HepG2 (cell line): ENCODE measurements around the gene AKT2.

Source experiments
- ARNT ChIP-seq: fragments of 450-650 bp; IDR thresholded peaks from 2 replicates; pipeline ENCODE4 v1.6.1; 2017
- ZBTB7A ChIP-seq: sonication (generic); formaldehyde crosslinking; IDR thresholded peaks from 2 replicates; pipeline ENCODE4 v1.8.0; 2022; ENCODE audit warnings: mild to moderate bottlenecking, missing genetic modification reagents
- ZNF614 ChIP-seq: IDR thresholded peaks from 2 replicates; pipeline ENCODE4 v1.6.1; 2018; ENCODE audit warnings: missing biosample characterization, missing genetic modification reagents, inconsistent platforms, borderline replicate concordance
- ZNF724P ChIP-seq: sonication (generic); formaldehyde crosslinking; IDR thresholded peaks from 2 replicates; pipeline ENCODE4 v1.8.0; 2022; ENCODE audit warnings: missing genetic modification reagents, borderline replicate concordance

DNA sequence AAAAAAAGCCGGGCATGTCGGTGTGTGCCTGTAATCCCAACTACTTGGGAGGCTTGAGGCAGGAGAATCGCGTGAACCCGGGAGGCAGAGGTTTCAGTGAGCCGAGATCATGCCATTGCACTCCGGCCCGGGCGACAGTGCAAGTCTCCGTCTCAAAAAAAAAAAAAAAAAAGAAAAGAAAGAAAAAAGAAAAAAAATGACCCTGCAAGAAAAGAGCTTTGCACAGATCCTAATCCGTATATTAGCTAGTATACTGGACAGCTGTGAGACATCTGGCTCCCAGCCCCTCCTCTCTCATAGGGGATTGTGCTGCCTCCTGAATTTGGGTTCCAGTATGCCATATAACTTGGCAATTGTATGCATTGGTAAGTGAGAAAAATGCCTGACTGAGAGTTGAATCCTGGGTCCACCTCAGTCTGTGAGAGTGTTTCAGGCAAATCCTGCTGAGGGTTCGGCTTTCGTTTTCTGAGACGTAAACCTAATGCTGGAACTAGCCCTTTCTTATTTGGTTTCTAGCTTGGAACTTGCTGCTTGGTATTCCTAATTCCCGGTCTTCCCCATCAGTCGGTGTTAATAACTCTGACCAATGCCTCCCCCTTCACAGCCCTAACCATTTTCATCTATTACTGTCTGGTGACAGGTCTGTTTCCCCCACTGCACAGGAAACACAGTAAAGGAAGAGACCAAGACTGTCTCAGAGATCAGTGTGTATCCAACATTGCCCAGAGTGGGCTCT, 1.3 kb upstream of the AKT2 start:
- no peak for TF ChIP-seq ZNF614 (CRISPR knock-in tag)
- TF ChIP-seq ZNF724P (CRISPR knock-in tag) = no peak
- TF ChIP-seq ZBTB7A (CRISPR knock-in tag) = no peak
- no peak for TF ChIP-seq ARNT
